ENCODE measurements around the gene SCYGR5.

- TF ChIP-seq POLR2A (IDR thresholded peaks at IDR 0.05; ENCODE audit: low read depth, low read length): no peak
- no peak for TF ChIP-seq TAF1 (IDR thresholded peaks at IDR 0.05; ENCODE audit: low read depth, low read length)
- TF ChIP-seq SPI1 (IDR thresholded peaks at IDR 0.05; ENCODE audit: low read depth, low read length): no peak
- no peak for TF ChIP-seq POLR2AphosphoS5 (IDR thresholded peaks at IDR 0.05; ENCODE audit: low read depth, low read length)
- no peak for TF ChIP-seq POU2F2 (IDR thresholded peaks at IDR 0.05; ENCODE audit: low read depth, low read length)
- TF ChIP-seq PAX5 (IDR thresholded peaks at IDR 0.05; ENCODE audit: insufficient read depth, low read length, severe bottlenecking): no peak
Measured at GRCh38 chr2:227661827-227662226, 4.8 kb upstream of the SCYGR5 start.

All from GM12891 (cell line).